NCI-H1436 treated with DMSO at 0.1 percent for 48 hours (cell line): ENCODE measurements around the gene ETHE1.
"Not testable (repeated sequence)": the region's sequence is repeated elsewhere in the genome, so short reads cannot be mapped to it uniquely, and the experiment has no call there.

Experiments
- DNase-seq: peaks from one replicate; lab custom pipeline; 2025; lab: John Stamatoyannopoulos, UW

Gene ETHE1

GRCh38 chr19:43551399-43552197 lies 24.6 kb upstream of the ETHE1 start:
- no peak for DNase-seq

GRCh38 chr19:43548706-43549105 lies 21.7 kb upstream of the ETHE1 start:
- no peak for DNase-seq

- not testable (repeated sequence) for DNase-seq
Observed at GRCh38 chr19:43547926-43548325, 20.9 kb upstream of the ETHE1 start.

- no peak for DNase-seq
Observed at GRCh38 chr19:43546581-43546980, 19.6 kb upstream of the ETHE1 start.

- DNase-seq, result no peak
Observed at GRCh38 chr19:43545981-43546380, 19.0 kb upstream of the ETHE1 start.

GRCh38 chr19:43545276-43545675 lies 18.3 kb upstream of the ETHE1 start:
- no peak for DNase-seq

GRCh38 chr19:43544077-43544476 lies 17.1 kb upstream of the ETHE1 start:
- DNase-seq, result no peak

- DNase-seq, result no peak
Observed at GRCh38 chr19:43541920-43542650, 15.1 kb upstream of the ETHE1 start.

- no peak for DNase-seq
Observed at GRCh38 chr19:43540381-43540780, 13.4 kb upstream of the ETHE1 start.

- DNase-seq, result no peak
Observed at GRCh38 chr19:43538922-43539321, 11.9 kb upstream of the ETHE1 start.

- DNase-seq, result no peak
Observed at GRCh38 chr19:43534816-43535761, 8.1 kb upstream of the ETHE1 start.

- DNase-seq, result no peak
Observed at GRCh38 chr19:43534305-43534815, 7.4 kb upstream of the ETHE1 start.

- DNase-seq, result peak; percentile 98
Observed at GRCh38 chr19:43533546-43534304, 6.7 kb upstream of the ETHE1 start.

- peak; percentile 66 for DNase-seq
Observed at GRCh38 chr19:43532962-43533545, 6.1 kb upstream of the ETHE1 start, which contains the start of gene ZNF575. TSS of gene ZNF575 (plus strand) at chr19:43533188. CDS start at chr19:43534423, 1,235 bp downstream.

- no peak for DNase-seq
Observed at GRCh38 chr19:43532571-43532961, 5.6 kb upstream of the ETHE1 start.

GRCh38 chr19:43527860-43528622 lies 1.0 kb upstream of the ETHE1 start:
- DNase-seq, result peak; percentile 20

GRCh38 chr19:43525836-43526771 lies 897 bp downstream of the ETHE1 start:
- no peak for DNase-seq

GRCh38 chr19:43524922-43525835 lies 1.8 kb downstream of the ETHE1 start:
- no peak for DNase-seq
